Ascending aorta (tissue), 2 donors: Measurements from ENCODE around the gene CRYBA4. TPM values are rescaled to one million over a fixed set of nuclear protein-coding genes. Genes with fewer than 3 reads are reported as not detected.
A peak's percentile ranks its signal among the peaks of the same experiment; 100 is the strongest.

Source experiments
- DNase-seq, 2 donors: peaks; one replicate each; pipeline ENCODE4 v3.0.0-alpha.2; 2019; ENCODE audit warnings: low spot score in 2 of 2
- H3K27ac ChIP-seq, 2 donors: fragments of 200-600 bp; sonication (generic); one replicate each; pipeline ENCODE4 v1.5.1; 2016 to 2017; ENCODE audit warnings: mild to moderate bottlenecking in 1 of 2
- H3K27me3 ChIP-seq: fragments of 200-600 bp; sonication (generic); one replicate; pipeline ENCODE4 v1.5.1; 2017
- H3K36me3 ChIP-seq, 2 donors: fragments of 200-600 bp; sonication (generic); one replicate each; pipeline ENCODE4 v1.5.1; 2016
- H3K4me1 ChIP-seq, 2 donors: fragments of 200-600 bp; sonication (generic); one replicate each; pipeline ENCODE4 v1.5.1; 2016 to 2017; ENCODE audit warnings: mild to moderate bottlenecking in 1 of 2
- H3K4me3 ChIP-seq, 2 donors: fragments of 200-600 bp; sonication (generic); one replicate each; pipeline ENCODE4 v1.5.1; 2016 to 2017; ENCODE audit warnings: mild to moderate bottlenecking in 1 of 2
- H3K9me3 ChIP-seq, 2 donors: fragments of 200-600 bp; sonication (generic); one replicate each; pipeline ENCODE4 v1.5.1; 2016
- intact Hi-C: fragments of 100-400 bp; cut with DNase I; formaldehyde crosslinking; loops from one replicate; pipeline ENCODE4 v1.15.1; 2023
- total RNA-seq: library from RNA; depleted of rRNA; stranded (reverse); fragments of >200 nt; gene quantifications from one replicate; pipeline ENCODE4 v1.1.0, GENCODE V29; 2016
- TF ChIP-seq, protein P1 (sequence below), 3 experiments: fragments of 200-600 bp in 2 of 3; fragments of 450-650 bp in 1 of 3; sonication (generic) in 2 of 3; IDR thresholded peaks; one replicate each; pipeline ENCODE4 v1.5.1; 2016 to 2019; ENCODE audit warnings: antibody characterized with exemption in 3 of 3, mild to moderate bottlenecking in 1 of 3, moderate library complexity in 1 of 3

Gene CRYBA4
- total RNA-seq, 1 donor from 2014 or later = not detected

- Histone ChIP-seq H3K27me3 (peaks cover 16% of the 10 kb centered on the region), H3K27ac (no peak overlapping the region), H3K4me1 (peaks cover 7 to 18% of the 10 kb centered on the region in 2 donors), H3K4me3 (peak overlapping the region; percentile 36 to 46), H3K9me3 (no peaks in the 10 kb centered on the region), H3K36me3 (no peaks in the 10 kb centered on the region)
- intact Hi-C loops = no loop called here
- TF ChIP-seq, protein P1, sequence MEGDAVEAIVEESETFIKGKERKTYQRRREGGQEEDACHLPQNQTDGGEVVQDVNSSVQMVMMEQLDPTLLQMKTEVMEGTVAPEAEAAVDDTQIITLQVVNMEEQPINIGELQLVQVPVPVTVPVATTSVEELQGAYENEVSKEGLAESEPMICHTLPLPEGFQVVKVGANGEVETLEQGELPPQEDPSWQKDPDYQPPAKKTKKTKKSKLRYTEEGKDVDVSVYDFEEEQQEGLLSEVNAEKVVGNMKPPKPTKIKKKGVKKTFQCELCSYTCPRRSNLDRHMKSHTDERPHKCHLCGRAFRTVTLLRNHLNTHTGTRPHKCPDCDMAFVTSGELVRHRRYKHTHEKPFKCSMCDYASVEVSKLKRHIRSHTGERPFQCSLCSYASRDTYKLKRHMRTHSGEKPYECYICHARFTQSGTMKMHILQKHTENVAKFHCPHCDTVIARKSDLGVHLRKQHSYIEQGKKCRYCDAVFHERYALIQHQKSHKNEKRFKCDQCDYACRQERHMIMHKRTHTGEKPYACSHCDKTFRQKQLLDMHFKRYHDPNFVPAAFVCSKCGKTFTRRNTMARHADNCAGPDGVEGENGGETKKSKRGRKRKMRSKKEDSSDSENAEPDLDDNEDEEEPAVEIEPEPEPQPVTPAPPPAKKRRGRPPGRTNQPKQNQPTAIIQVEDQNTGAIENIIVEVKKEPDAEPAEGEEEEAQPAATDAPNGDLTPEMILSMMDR (IDR thresholded peaks at IDR 0.05) = no peak
- DNase-seq = no peak
Observed at GRCh38 chr22:26658671-26659478, 37.1 kb downstream of the CRYBA4 start.

- Histone ChIP-seq H3K27me3 (peaks cover 16% of the 10 kb centered on the region), H3K4me1 (peaks cover 7 to 18% of the 10 kb centered on the region in 2 donors), H3K9me3 (no peaks in the 10 kb centered on the region), H3K36me3 (no peaks in the 10 kb centered on the region), H3K4me3 (no peak overlapping the region), H3K27ac (no peak overlapping the region)
- TF ChIP-seq, protein P1 (IDR thresholded peaks at IDR 0.05) = no peak
- DNase-seq = no peak
- intact Hi-C loops = no loop called here
Observed at GRCh38 chr22:26660356-26660755, 38.6 kb downstream of the CRYBA4 start.

DNA sequence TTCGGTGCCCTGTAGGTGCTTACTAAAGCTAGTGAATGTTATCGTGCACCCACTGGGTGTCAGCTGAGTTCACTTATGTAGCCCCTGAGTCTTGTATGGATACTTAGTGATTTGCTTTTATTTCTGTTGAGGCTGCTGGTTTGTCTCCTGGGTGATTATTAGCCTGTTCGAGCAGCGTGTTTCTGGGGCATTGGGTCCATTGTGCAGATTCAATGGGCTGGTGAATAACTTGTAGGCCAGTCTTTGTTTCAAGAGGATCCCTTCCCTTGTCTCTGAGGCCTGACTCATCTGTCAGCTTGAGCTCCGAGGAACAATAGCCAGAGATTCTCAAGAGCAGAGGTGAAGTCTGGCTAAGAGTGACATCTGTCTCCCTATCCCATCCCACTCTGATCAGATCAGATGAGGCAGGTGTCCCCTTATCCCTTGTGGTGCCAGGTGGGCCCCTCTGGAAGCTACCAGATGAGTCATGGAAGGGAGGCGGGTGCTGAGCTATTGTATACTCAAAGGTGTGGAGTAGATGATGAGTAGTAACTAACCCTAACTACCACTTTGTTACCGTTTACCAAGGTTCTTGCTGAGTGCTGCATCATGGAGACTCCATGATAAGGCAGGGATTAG lies 39.3 kb downstream of the CRYBA4 start:
- Histone ChIP-seq H3K4me3 (no peak overlapping the region), H3K36me3 (no peaks in the 10 kb centered on the region), H3K27me3 (peaks cover 16% of the 10 kb centered on the region), H3K9me3 (no peaks in the 10 kb centered on the region), H3K27ac (no peak overlapping the region), H3K4me1 (peaks cover 7 to 18% of the 10 kb centered on the region in 2 donors)
- no peak for DNase-seq
- intact Hi-C loops = no loop called here
- TF ChIP-seq, protein P1 (IDR thresholded peaks at IDR 0.05) = no peak

GRCh38 chr22:26662160-26662559 lies 40.4 kb downstream of the CRYBA4 start:
- Histone ChIP-seq H3K27ac (no peak overlapping the region), H3K9me3 (no peaks in the 10 kb centered on the region), H3K4me3 (no peak overlapping the region), H3K4me1 (peaks cover 4 to 15% of the 10 kb centered on the region in 2 donors), H3K36me3 (no peaks in the 10 kb centered on the region), H3K27me3 (peaks cover 10% of the 10 kb centered on the region)
- TF ChIP-seq, protein P1 (IDR thresholded peaks at IDR 0.05) = no peak
- intact Hi-C loops = no loop called here
- DNase-seq = no peak

DNA sequence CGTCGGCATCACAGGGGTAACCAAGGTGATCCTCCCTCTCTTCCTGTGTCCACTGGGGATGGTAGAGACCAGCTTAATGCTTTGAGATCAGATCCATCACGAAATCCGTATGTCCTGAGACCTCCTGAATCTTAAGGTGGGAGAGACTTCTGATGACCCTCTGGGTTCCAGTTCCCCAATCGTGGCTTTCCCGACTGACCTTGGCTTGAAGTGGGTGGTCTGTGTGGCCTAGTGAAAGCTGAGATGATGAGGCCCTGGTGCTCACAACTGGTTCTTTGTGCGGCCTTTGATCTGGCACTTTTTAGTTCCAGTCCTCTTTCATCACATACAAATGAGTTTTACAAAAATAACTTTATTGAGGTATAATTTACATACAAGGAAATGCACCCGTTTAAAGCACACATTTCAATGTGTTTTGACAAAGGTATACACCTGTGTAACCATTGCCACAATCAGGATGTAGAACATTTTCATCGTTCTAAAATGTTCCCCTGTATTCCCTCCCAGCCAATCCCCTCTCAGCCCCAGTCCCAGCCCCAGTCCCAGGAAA lies 41.7 kb downstream of the CRYBA4 start:
- H3K36me3 ChIP-seq = no peaks in the 10 kb centered on the region
- no peak for DNase-seq
- peaks cover 0 to 4% of the 10 kb centered on the region in 2 donors for H3K4me1 ChIP-seq
- intact Hi-C loops = no loop called here
- H3K4me3 ChIP-seq = no peak overlapping the region
- TF ChIP-seq, protein P1 (IDR thresholded peaks at IDR 0.05) = no peak
- H3K27ac ChIP-seq = no peak overlapping the region
- no peaks in the 10 kb centered on the region for H3K9me3 ChIP-seq
- no peaks in the 10 kb centered on the region for H3K27me3 ChIP-seq
